Gastroesophageal sphincter (tissue), 3 donors: ENCODE results near the gene NAV2.

Source experiments
- CTCF ChIP-seq, 4 experiments: fragments of 200-600 bp in 2 of 4; fragments of 450-650 bp in 2 of 4; sonication (generic) in 1 of 4; IDR thresholded peaks; one replicate each; pipeline ENCODE4 v1.5.1; 2017 to 2019; ENCODE audit warnings: antibody characterized with exemption in 4 of 4, mild to moderate bottlenecking in 2 of 4, moderate library complexity in 2 of 4
- EP300 ChIP-seq: sonication (generic); formaldehyde crosslinking; IDR thresholded peaks from one replicate; pipeline ENCODE4 v1.6.1; 2017; ENCODE audit warnings: antibody characterized with exemption, mild to moderate bottlenecking
- POLR2A ChIP-seq, 2 donors: fragments of 450-650 bp; IDR thresholded peaks; one replicate each; pipeline ENCODE4 v1.6.1; 2017; ENCODE audit warnings: antibody characterized with exemption in 2 of 2, mild to moderate bottlenecking in 2 of 2, moderate library complexity in 1 of 2
- POLR2AphosphoS5 ChIP-seq: sonication (generic); formaldehyde crosslinking; IDR thresholded peaks from one replicate; pipeline ENCODE4 v1.6.1; 2017; ENCODE audit warnings: antibody characterized with exemption

GRCh38 chr11:19697721-19698121 is 14.9 kb upstream of the NAV2 start:
- TF ChIP-seq POLR2A (IDR thresholded peaks at IDR 0.05) (no peak), EP300 (no peak), CTCF (IDR thresholded peaks at IDR 0.05) (no peak), POLR2AphosphoS5 (no peak)
